ENCODE results near the gene ZMYM4. TPM values are rescaled to one million over a fixed set of nuclear protein-coding genes. Genes with fewer than 3 reads are reported as not detected.

Gene ZMYM4
- total RNA-seq, 1 experiment from 2014 or later = 66.0 TPM

GRCh38 chr1:35253941-35254340 is 14.6 kb upstream of the ZMYM4 start:
- Histone ChIP-seq H3K79me1 (ENCODE audit: insufficient read depth, low read depth, low read length, poor library complexity, severe bottlenecking) (no peaks in the 10 kb centered on the region), H3K56ac (ENCODE audit: insufficient read length, low read depth, low read length) (no peak overlapping the region), H2AFZ (ENCODE audit: low read length) (no peak overlapping the region), H3K27me3 (ENCODE audit: insufficient read depth, low read length) (no peaks in the 10 kb centered on the region), H4K8ac (replicated peaks; ENCODE audit: insufficient read length, low read depth, low read length) (no peak overlapping the region), H2BK20ac (ENCODE audit: low read depth, low read length, poor library complexity, severe bottlenecking) (no peak overlapping the region), H4K5ac (ENCODE audit: insufficient read length, low read depth, low read length) (no peak overlapping the region), H3K9ac (ENCODE audit: extremely low read depth, insufficient read length, low read length) (no peak overlapping the region), H4K20me1 (ENCODE audit: control insufficient read depth, insufficient read depth, insufficient read length) (no peaks in the 10 kb centered on the region), H2BK5ac (ENCODE audit: insufficient read length, low read length) (no peak overlapping the region), H3K4me1 (ENCODE audit: insufficient read depth, low read length) (no peaks in the 10 kb centered on the region), H2BK12ac (ENCODE audit: insufficient read length, low read depth, low read length) (no peak overlapping the region), H3K4ac (ENCODE audit: low read depth, low read length) (no peak overlapping the region), H3K79me2 (ENCODE audit: insufficient read depth, low read length) (no peaks in the 10 kb centered on the region), H3K23me2 (ENCODE audit: insufficient read length, low read depth, low read length, poor library complexity, severe bottlenecking) (no peaks in the 10 kb centered on the region), H4K91ac (ENCODE audit: insufficient read length, low read depth, low read length) (no peak overlapping the region), H2BK15ac (ENCODE audit: low read depth, low read length) (no peak overlapping the region), H3K18ac (ENCODE audit: insufficient read length, low read depth, low read length) (no peak overlapping the region), H3K4me2 (ENCODE audit: insufficient read depth, insufficient read length, low read length) (no peak overlapping the region), H3K27ac (ENCODE audit: insufficient read length, low read depth, low read length) (no peak overlapping the region), H3K9me3 (ENCODE audit: control insufficient read depth, low read depth, low read length) (no peaks in the 10 kb centered on the region), H3K14ac (ENCODE audit: insufficient read depth, low read length) (no peak overlapping the region), H2BK120ac (ENCODE audit: low read depth, low read length, poor library complexity, severe bottlenecking) (no peak overlapping the region), H3K23ac (ENCODE audit: insufficient read length, low read depth, low read length) (no peak overlapping the region), H3T11ph (ENCODE audit: low read length) (no peak overlapping the region), H2AK5ac (ENCODE audit: insufficient read length, low read length) (no peak overlapping the region)
- Mint-ChIP-seq H3K27me3 (ENCODE audit: low read depth) (peaks cover 2% of the 10 kb centered on the region; the same call in 1 of the 2 replicates), H3K36me3 (ENCODE audit: insufficient read depth in 1 of 3, low read depth in 3 of 3) (no peaks in the 10 kb centered on the region), H3K27ac (no peak overlapping the region), H3K9me3 (0 out of 5 replicates have a peak, but pooled peaks cover 0 to 2% of the 10 kb centered on the region in 2 experiments), H3K4me3 (no peak overlapping the region), H3K4me1 (no peaks in the 10 kb centered on the region)
- no peak for DNase-seq
- TF ChIP-seq CTCF (conservative IDR thresholded peaks at IDR 0.05) = no peak
- WGBS (ENCODE audit: extremely low coverage, insufficient read length, low lambda C conversion rate) = no CpG with 5 or more reads among the region's 2 CpGs

Data from H9 (cell line).